ENCODE results near the gene ADARB1. TPM values are rescaled to one million over a fixed set of nuclear protein-coding genes. Genes with fewer than 3 reads are reported as not detected.
A peak's percentile ranks its signal among the peaks of the same experiment; 100 is the strongest.

ADARB1 gene
- total and polyA plus RNA-seq, 2 of the 4 experiments (the other 2 are of a cell fraction) = 39.8 to 47.3 TPM

DNA sequence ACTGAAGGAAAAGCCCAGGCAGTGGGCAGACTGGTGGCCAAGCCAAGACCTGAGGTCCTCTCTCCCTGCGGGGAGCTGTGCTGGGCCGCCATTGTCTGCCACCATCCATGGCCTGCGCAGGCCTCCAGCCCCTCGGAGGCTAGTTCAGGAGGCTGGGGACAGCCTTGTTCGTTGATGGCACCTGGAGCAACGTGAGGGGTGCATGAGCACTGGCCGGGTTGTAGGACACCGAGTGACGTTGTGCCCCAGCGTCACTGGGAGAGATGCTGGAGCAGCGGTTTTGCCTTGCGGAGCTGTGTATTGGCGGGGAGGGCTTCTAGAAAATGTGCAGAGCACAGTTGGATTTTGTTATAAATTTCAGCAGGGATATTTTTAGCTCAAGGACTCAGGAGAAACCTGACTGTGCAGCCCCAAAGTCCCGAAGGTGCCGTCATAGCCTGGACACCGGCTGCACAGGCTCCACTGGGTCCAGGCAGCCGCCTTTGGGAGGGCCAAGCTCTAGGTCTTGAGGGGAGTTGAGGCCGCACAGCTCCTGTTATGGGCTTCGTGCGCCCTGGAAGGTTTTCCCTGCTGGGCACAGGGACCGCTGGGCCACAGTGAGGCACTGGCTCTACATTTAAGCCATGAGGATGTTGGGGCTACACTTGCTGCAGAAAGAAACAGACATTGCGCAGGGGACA lies 48.2 kb upstream of the ADARB1 start:
- H2AFZ ChIP-seq (replicated peaks; ENCODE audit: low read length, poor library complexity) = peak overlapping the region; percentile 23
- H2BK20ac ChIP-seq (ENCODE audit: low read depth, low read length) = no peak overlapping the region
- dilution Hi-C loops (cut with HindIII; ENCODE audit: low sequenced_read_pairs, unreplicated experiment) = no loop called here
- no peak overlapping the region for H3K23ac ChIP-seq (ENCODE audit: low read depth, low read length)
- no peak overlapping the region for H2BK5ac ChIP-seq (ENCODE audit: low read depth, low read length, poor library complexity, severe bottlenecking)
- H2BK120ac ChIP-seq (ENCODE audit: low read depth, low read length) = no peak overlapping the region
- H3K4me1 ChIP-seq (ENCODE audit: control insufficient read depth, insufficient read depth, low read length) = peaks cover 2% of the 10 kb centered on the region; the same call in 1 of the 2 replicates
- no peak overlapping the region for H3K14ac ChIP-seq (replicated peaks; ENCODE audit: low read depth, low read length)
- ATAC-seq (ENCODE audit: low read depth) (no peak), DNase-seq (no peak)
- no peak overlapping the region for H4K8ac ChIP-seq (ENCODE audit: low read depth in 2 of 2, low read length in 2 of 2)
- intact Hi-C loops (cut with micrococcal nuclease) = no loop called here
- H3K56ac ChIP-seq (ENCODE audit: extremely low read depth, insufficient read depth, low read length) = no peak overlapping the region
- no peaks in the 10 kb centered on the region; the same call in 1 of the 2 replicates for H3K27me3 ChIP-seq (ENCODE audit: control insufficient read depth, insufficient read depth, low read length)
- no peak overlapping the region for H2AK9ac ChIP-seq (replicated peaks; ENCODE audit: low read depth, low read length, poor library complexity)
- H3K18ac ChIP-seq (ENCODE audit: low read depth, low read length) = no peak overlapping the region
- ChIA-PET POLR2A (ENCODE audit: unreplicated experiment) (no interaction called here), CTCF (no interaction called here)
- no peak overlapping the region for H3K4me3 ChIP-seq (ENCODE audit: insufficient read depth, low read depth, low read length)
- WGBS, 2 experiments (ENCODE audit: extremely low coverage in 2 of 2, insufficient read length in 1 of 2) = 92% methylated on average over 10 of the region's 22 CpGs; no CpG with 5 or more reads in 1 of the 2 experiments
- no peak overlapping the region for H3K9ac ChIP-seq (ENCODE audit: low read depth, low read length)
- H3K27ac ChIP-seq (ENCODE audit: insufficient read depth, low read length) = no peak overlapping the region
- H2AK5ac ChIP-seq (ENCODE audit: low read depth, low read length) = peak overlapping the region; percentile 65
- no peak overlapping the region; the same call in 2 of the 3 replicates for H2BK15ac ChIP-seq (ENCODE audit: low read depth, low read length)
- H3K4ac ChIP-seq (ENCODE audit: low read depth, low read length) = no peak overlapping the region
- H4K91ac ChIP-seq (ENCODE audit: insufficient read depth, low read depth, low read length) = no peak overlapping the region
- TF ChIP-seq, protein P1, sequence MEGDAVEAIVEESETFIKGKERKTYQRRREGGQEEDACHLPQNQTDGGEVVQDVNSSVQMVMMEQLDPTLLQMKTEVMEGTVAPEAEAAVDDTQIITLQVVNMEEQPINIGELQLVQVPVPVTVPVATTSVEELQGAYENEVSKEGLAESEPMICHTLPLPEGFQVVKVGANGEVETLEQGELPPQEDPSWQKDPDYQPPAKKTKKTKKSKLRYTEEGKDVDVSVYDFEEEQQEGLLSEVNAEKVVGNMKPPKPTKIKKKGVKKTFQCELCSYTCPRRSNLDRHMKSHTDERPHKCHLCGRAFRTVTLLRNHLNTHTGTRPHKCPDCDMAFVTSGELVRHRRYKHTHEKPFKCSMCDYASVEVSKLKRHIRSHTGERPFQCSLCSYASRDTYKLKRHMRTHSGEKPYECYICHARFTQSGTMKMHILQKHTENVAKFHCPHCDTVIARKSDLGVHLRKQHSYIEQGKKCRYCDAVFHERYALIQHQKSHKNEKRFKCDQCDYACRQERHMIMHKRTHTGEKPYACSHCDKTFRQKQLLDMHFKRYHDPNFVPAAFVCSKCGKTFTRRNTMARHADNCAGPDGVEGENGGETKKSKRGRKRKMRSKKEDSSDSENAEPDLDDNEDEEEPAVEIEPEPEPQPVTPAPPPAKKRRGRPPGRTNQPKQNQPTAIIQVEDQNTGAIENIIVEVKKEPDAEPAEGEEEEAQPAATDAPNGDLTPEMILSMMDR (conservative IDR thresholded peaks at IDR 0.05; ENCODE audit: low read depth, low read length) = no peak
- TF ChIP-seq CHD1 (IDR thresholded peaks at IDR 0.05; ENCODE audit: low read depth, low read length) = no peak
- TF ChIP-seq RFX5 (IDR thresholded peaks at IDR 0.05; ENCODE audit: low read depth, low read length) = no peak
- TF ChIP-seq, protein P2, sequence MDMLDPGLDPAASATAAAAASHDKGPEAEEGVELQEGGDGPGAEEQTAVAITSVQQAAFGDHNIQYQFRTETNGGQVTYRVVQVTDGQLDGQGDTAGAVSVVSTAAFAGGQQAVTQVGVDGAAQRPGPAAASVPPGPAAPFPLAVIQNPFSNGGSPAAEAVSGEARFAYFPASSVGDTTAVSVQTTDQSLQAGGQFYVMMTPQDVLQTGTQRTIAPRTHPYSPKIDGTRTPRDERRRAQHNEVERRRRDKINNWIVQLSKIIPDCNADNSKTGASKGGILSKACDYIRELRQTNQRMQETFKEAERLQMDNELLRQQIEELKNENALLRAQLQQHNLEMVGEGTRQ (IDR thresholded peaks at IDR 0.05; ENCODE audit: low read depth, low read length) = no peak
- no peak for TF ChIP-seq MAFK (IDR thresholded peaks at IDR 0.05; ENCODE audit: low read depth, low read length)
- no peak for TF ChIP-seq MAZ (IDR thresholded peaks at IDR 0.05; ENCODE audit: borderline replicate concordance, low read depth, low read length)
- no peak for TF ChIP-seq CEBPB (IDR thresholded peaks at IDR 0.05; ENCODE audit: low read depth, low read length)
- TF ChIP-seq POLR2A (IDR thresholded peaks at IDR 0.05; ENCODE audit: low read depth, low read length) = no peak
- TF ChIP-seq BHLHE40 (IDR thresholded peaks at IDR 0.05; ENCODE audit: low read depth, low read length) = no peak
- no peak for TF ChIP-seq RCOR1 (IDR thresholded peaks at IDR 0.05; ENCODE audit: insufficient replicate concordance, low read length)
- TF ChIP-seq NFE2L2 (IDR thresholded peaks at IDR 0.05; ENCODE audit: low read depth, low read length) = no peak
- no peak for TF ChIP-seq MXI1 (IDR thresholded peaks at IDR 0.05; ENCODE audit: borderline replicate concordance, low read depth, low read length)
- TF ChIP-seq, protein P3, sequence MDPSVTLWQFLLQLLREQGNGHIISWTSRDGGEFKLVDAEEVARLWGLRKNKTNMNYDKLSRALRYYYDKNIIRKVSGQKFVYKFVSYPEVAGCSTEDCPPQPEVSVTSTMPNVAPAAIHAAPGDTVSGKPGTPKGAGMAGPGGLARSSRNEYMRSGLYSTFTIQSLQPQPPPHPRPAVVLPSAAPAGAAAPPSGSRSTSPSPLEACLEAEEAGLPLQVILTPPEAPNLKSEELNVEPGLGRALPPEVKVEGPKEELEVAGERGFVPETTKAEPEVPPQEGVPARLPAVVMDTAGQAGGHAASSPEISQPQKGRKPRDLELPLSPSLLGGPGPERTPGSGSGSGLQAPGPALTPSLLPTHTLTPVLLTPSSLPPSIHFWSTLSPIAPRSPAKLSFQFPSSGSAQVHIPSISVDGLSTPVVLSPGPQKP (IDR thresholded peaks at IDR 0.05; ENCODE audit: borderline replicate concordance, low read depth, low read length) = no peak
- TF ChIP-seq RAD21 (IDR thresholded peaks at IDR 0.05; ENCODE audit: low read length) = no peak
- no peak for TF ChIP-seq FOS (IDR thresholded peaks at IDR 0.05; ENCODE audit: low read depth, low read length)
- TF ChIP-seq SMC3 (IDR thresholded peaks at IDR 0.05; ENCODE audit: low read depth, low read length) = no peak
- no peak overlapping the region for H4K5ac ChIP-seq (ENCODE audit: low read depth, low read length)
- H3K9me3 ChIP-seq (ENCODE audit: control insufficient read depth, insufficient read depth, low read length) = peaks cover 5% of the 10 kb centered on the region
- H4K20me1 ChIP-seq (ENCODE audit: insufficient read depth, low read length) = no peaks in the 10 kb centered on the region
- in situ Hi-C loops (cut with MboI; ENCODE audit: low sequenced_read_pairs) = no loop called here
- H3K4me2 ChIP-seq (ENCODE audit: low read depth, low read length) = no peak overlapping the region
- no TSS peak for BruUV-seq (replicated peaks)
- H3K9me1 ChIP-seq (ENCODE audit: insufficient read depth, low read length) = no peaks in the 10 kb centered on the region
- H3K79me1 ChIP-seq (ENCODE audit: low read depth in 1 of 2, low read length in 2 of 2) = no peaks in the 10 kb centered on the region
- no peaks in the 10 kb centered on the region for H3K36me3 ChIP-seq (ENCODE audit: control insufficient read depth, insufficient read depth, low read length)

All from IMR-90 (cell line).